Neural cell (in vitro differentiated cells): ENCODE measurements around the gene CYP4F3.

Source experiments
- CTCF ChIP-seq: fragments of 450-650 bp; IDR thresholded peaks from 2 replicates; pipeline ENCODE4 v1.5.1; 2014; ENCODE audit warnings: antibody characterized with exemption, mild to moderate bottlenecking, moderate library complexity; ENCODE audit not compliant: poor library complexity, severe bottlenecking
- MXI1 ChIP-seq: fragments of 450-650 bp; conservative IDR thresholded peaks from 2 replicates; pipeline ENCODE4 v1.6.1; 2014; ENCODE audit warnings: antibody characterized with exemption, mild to moderate bottlenecking; ENCODE audit not compliant: poor library complexity, severe bottlenecking
- REST ChIP-seq: IDR thresholded peaks from 2 replicates; pipeline ENCODE4 v1.6.1; 2012; ENCODE audit warnings: borderline replicate concordance
- TAF1 ChIP-seq: IDR thresholded peaks from 2 replicates; pipeline ENCODE4 v1.6.1; 2012; ENCODE audit warnings: low read depth

DNA sequence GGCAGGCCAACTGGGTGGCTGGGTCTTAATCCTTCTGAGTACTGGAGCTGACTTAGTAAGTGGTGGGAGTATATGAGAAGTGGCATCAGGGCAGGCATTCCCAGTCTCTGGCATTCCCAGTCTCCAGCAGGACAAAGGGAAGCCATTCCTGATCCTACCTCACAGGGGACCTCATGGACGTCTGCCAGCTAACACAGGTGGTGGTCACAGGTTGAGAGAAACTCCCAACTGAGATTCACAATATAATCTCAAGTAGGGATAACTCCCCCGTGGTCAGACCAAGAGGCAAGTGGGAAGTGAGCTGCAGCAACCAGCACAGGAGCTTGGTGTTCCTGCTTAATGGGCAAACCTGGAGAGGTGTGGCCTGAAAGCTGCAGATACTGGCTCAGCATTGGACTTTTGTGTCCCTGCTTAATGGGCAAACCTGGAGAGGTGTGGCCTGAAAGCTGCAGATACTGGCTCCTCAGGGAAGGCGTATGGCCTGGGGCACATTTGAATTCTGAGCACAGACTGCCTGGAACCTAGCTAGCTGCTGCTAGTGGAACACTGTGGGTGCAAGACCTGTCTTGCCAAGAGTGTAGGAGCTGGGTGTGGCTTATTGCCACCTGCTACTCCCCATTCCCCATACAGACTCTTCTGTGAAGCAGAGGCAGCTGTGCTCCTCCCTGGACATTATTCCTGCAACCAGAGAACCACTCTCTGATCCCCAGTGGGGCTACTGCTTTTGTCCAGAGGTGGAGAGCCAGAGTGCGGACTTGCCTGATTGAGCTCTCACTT is 61.2 kb downstream of the CYP4F3 start:
- no peak for TF ChIP-seq REST
- no peak for TF ChIP-seq CTCF
- TF ChIP-seq MXI1: no peak
- TF ChIP-seq TAF1: no peak
